HepG2 (cell line): ENCODE measurements around the gene SMYD5. TPM values are rescaled to one million over a fixed set of nuclear protein-coding genes. Genes with fewer than 3 reads are reported as not detected.

Source experiments
- DMAP1 ChIP-seq: IDR thresholded peaks from 2 replicates; pipeline ENCODE4 v1.6.1; 2016
- FOXA1 ChIP-seq, 2 experiments: fragments of 450-650 bp in 1 of 2; sonication (generic) in 1 of 2; formaldehyde crosslinking in 1 of 2; IDR thresholded peaks; 2 replicates each; pipeline versions ENCODE4 v1.4.0 to v1.6.1; 2016 to 2020; ENCODE audit warnings: missing genetic modification reagents in 1 of 2
- HOXA3 ChIP-seq: sonication (generic); formaldehyde crosslinking; IDR thresholded peaks from 2 replicates; pipeline ENCODE4 v1.5.0; 2020; ENCODE audit warnings: missing genetic modification reagents
- HOXD1 ChIP-seq: sonication (generic); formaldehyde crosslinking; IDR thresholded peaks from 2 replicates; pipeline ENCODE4 v1.5.0; 2020; ENCODE audit warnings: missing genetic modification reagents
- MXD4 ChIP-seq: IDR thresholded peaks from 2 replicates; pipeline ENCODE4 v1.6.1; 2016; ENCODE audit warnings: mild to moderate bottlenecking, missing biosample characterization, missing genetic modification reagents
- REST ChIP-seq, 2 experiments: IDR thresholded peaks; 2 replicates each; pipeline ENCODE4 v1.6.1; 2011 to 2012; ENCODE audit warnings: low read length in 2 of 2, borderline replicate concordance in 1 of 2, low read depth in 1 of 2, mild to moderate bottlenecking in 1 of 2, moderate library complexity in 1 of 2
- RFX5 ChIP-seq: IDR thresholded peaks from 2 replicates; pipeline ENCODE4 v1.6.1; 2011; ENCODE audit warnings: low read depth, low read length, improper control_type of control experiment
- SAP130 ChIP-seq: IDR thresholded peaks from 2 replicates; pipeline ENCODE4 v1.6.1; 2016; ENCODE audit warnings: low read depth
- SNAPC2 ChIP-seq: sonication (generic); formaldehyde crosslinking; IDR thresholded peaks from 2 replicates; pipeline ENCODE4 v1.8.1; 2022; ENCODE audit warnings: mild to moderate bottlenecking, missing genetic modification reagents
- SP5 ChIP-seq: IDR thresholded peaks from 2 replicates; pipeline ENCODE4 v1.6.1; 2016; ENCODE audit warnings: low read depth, borderline replicate concordance
- ZBTB10 ChIP-seq: sonication (generic); formaldehyde crosslinking; IDR thresholded peaks from 2 replicates; pipeline ENCODE4 v1.4.0; 2020; ENCODE audit warnings: missing genetic modification reagents, borderline replicate concordance
- ZC3H13 ChIP-seq: sonication (generic); formaldehyde crosslinking; IDR thresholded peaks from 2 replicates; pipeline ENCODE4 v1.8.1; 2023; ENCODE audit warnings: mild to moderate bottlenecking, missing genetic modification reagents, moderate library complexity
- ZNF292 ChIP-seq: sonication (generic); formaldehyde crosslinking; IDR thresholded peaks from 2 replicates; pipeline ENCODE4 v1.8.1; 2022; ENCODE audit warnings: mild to moderate bottlenecking, low read depth, missing genetic modification reagents, borderline replicate concordance
- ZNF3 ChIP-seq: IDR thresholded peaks from 2 replicates; pipeline ENCODE4 v1.7.0; 2017; ENCODE audit warnings: inconsistent platforms
- polyA plus RNA-seq, 8 experiments: library from polyadenylated mRNA; depleted of rRNA in 3 of 8; stranded (reverse) in 7 of 8; unstranded in 1 of 8; fragments of >200 nt; fragmentation: Illumina TruSeq in 4 of 8; extraction: Trizol in 4 of 8; gene quantifications; 2 replicates each; pipeline versions ENCODE4 v1.2.1 to v1.2.3, GENCODE V29; 2011 to 2016; ENCODE audit warnings: low read depth in 4 of 8, missing spikeins in 1 of 8, mixed read lengths in 1 of 8; ENCODE audit not compliant: insufficient read depth in 1 of 8
- total RNA-seq, 5 experiments: library from RNA; depleted of rRNA; stranded (reverse); fragments of >200 nt; fragmentation: Illumina TruSeq; extraction: Trizol; gene quantifications; 2 replicates each; pipeline ENCODE4 v1.2.3, GENCODE V29; 2016; ENCODE audit warnings: low read depth in 1 of 5
- TF ChIP-seq, protein P1 (sequence below): sonication (generic); formaldehyde crosslinking; IDR thresholded peaks from 2 replicates; pipeline ENCODE4 v1.4.0; 2020; ENCODE audit warnings: missing genetic modification reagents, borderline replicate concordance
- TF ChIP-seq, protein P2 (sequence below): sonication (generic); formaldehyde crosslinking; IDR thresholded peaks from 2 replicates; pipeline ENCODE4 v1.4.0; 2020; ENCODE audit warnings: missing genetic modification reagents

The SMYD5 gene
- total and polyA plus RNA-seq, 2 of the 13 experiments (the other 11 are each of a cell fraction or from before 2014, with no cell fraction given), result 55.8 to 70.4 TPM

DNA sequence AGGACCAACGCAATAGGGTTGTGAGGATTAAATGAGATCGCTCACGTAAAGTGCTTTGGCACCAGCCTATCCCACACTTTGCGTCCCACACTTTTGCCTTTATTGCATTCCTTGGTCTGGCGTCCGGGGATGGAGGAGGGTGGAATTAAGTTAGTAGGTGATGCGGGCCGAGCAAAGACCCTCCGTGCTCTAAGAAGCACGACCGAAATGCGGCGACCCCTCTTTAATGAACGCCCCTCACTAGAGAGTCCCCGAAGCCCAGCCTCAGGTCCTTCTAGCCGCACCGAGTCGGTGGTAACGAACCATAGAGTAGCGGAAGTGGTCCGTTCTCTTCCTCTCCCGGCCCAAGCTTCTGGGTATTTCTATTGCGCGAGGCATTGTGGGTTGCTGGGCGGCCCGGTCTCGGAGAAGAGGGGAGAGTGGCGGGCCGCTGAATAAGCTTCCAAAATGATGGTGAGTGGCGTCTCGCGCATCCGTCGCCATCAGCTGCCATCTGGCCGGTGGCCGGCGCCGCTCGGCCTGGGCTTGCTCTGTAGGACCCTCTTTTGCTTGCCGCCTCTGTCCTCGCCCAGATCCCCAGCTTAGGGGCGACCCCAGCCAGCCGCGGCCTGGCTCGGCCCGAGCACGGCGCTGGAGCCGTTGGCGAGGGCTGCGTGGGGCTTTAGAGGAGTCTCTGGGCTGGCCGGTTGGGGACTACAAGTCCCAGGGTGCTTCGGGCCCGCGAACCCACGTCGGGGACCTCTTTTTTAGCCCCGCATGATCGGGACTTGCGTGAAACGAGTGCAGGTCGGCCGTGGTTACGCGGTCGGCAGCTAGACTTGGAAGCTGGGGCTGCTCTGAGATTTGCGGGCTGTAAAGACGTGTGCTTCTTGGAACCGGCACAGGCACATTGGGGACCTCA, 20.1 kb downstream of the SMYD5 start, which contains the start of gene CCT7 (continued):
- TF ChIP-seq REST (IDR thresholded peaks at IDR 0.05; ENCODE audit: borderline replicate concordance in 1 of 2, low read depth in 1 of 2, low read length in 2 of 2) (peak in 1 of 2 experiments; percentile 70; a peak in 1 of 4 replicates), RFX5 (0 out of 2 replicates have a peak, but pooled peaks have one; percentile 2), FOXA1 (IDR thresholded peaks at IDR 0.05) (no peak), FOXA1 (CRISPR knock-in tag; IDR thresholded peaks at IDR 0.05) (no peak), HOXD1 (CRISPR knock-in tag) (peak; percentile 82; the same call in 1 of the 2 replicates), ZNF292 (CRISPR knock-in tag) (no peak), ZBTB10 (CRISPR knock-in tag) (peak; percentile 78; the same call in 1 of the 2 replicates), ZNF3 (CRISPR knock-in tag) (no peak; the same call in 1 of the 2 replicates), HOXA3 (CRISPR knock-in tag) (peak; percentile 90), DMAP1 (CRISPR knock-in tag) (peak; percentile 97), SNAPC2 (CRISPR knock-in tag) (peak; percentile 90; the same call in 1 of the 2 replicates), MXD4 (CRISPR knock-in tag) (peak; percentile 89; the same call in 1 of the 2 replicates), SP5 (no peak), SAP130 (CRISPR knock-in tag) (peak; percentile 98), ZC3H13 (CRISPR knock-in tag) (peak; percentile 89)
- TF ChIP-seq, protein P1, sequence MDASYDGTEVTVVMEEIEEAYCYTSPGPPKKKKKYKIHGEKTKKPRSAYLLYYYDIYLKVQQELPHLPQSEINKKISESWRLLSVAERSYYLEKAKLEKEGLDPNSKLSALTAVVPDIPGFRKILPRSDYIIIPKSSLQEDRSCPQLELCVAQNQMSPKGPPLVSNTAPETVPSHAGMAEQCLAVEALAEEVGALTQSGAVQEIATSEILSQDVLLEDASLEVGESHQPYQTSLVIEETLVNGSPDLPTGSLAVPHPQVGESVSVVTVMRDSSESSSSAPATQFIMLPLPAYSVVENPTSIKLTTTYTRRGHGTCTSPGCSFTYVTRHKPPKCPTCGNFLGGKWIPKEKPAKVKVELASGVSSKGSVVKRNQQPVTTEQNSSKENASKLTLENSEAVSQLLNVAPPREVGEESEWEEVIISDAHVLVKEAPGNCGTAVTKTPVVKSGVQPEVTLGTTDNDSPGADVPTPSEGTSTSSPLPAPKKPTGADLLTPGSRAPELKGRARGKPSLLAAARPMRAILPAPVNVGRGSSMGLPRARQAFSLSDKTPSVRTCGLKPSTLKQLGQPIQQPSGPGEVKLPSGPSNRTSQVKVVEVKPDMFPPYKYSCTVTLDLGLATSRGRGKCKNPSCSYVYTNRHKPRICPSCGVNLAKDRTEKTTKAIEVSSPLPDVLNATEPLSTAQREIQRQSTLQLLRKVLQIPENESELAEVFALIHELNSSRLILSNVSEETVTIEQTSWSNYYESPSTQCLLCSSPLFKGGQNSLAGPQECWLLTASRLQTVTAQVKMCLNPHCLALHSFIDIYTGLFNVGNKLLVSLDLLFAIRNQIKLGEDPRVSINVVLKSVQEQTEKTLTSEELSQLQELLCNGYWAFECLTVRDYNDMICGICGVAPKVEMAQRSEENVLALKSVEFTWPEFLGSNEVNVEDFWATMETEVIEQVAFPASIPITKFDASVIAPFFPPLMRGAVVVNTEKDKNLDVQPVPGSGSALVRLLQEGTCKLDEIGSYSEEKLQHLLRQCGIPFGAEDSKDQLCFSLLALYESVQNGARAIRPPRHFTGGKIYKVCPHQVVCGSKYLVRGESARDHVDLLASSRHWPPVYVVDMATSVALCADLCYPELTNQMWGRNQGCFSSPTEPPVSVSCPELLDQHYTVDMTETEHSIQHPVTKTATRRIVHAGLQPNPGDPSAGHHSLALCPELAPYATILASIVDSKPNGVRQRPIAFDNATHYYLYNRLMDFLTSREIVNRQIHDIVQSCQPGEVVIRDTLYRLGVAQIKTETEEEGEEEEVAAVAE (CRISPR knock-in tag), result peak; percentile 47; the same call in 1 of the 2 replicates
- TF ChIP-seq, protein P2, sequence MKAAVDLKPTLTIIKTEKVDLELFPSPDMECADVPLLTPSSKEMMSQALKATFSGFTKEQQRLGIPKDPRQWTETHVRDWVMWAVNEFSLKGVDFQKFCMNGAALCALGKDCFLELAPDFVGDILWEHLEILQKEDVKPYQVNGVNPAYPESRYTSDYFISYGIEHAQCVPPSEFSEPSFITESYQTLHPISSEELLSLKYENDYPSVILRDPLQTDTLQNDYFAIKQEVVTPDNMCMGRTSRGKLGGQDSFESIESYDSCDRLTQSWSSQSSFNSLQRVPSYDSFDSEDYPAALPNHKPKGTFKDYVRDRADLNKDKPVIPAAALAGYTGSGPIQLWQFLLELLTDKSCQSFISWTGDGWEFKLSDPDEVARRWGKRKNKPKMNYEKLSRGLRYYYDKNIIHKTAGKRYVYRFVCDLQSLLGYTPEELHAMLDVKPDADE (CRISPR knock-in tag), result no peak
